GM19240 (cell line): Measurements from ENCODE around the gene LRP3.

Source experiments
- DNase-seq: peaks from one replicate; pipeline ENCODE4 v3.0.0; 2011; ENCODE audit warnings: low spot score; ENCODE audit not compliant: insufficient read length

The LRP3 gene

GRCh38 chr19:33252971-33253370 lies 58.8 kb downstream of the LRP3 start:
- no peak for DNase-seq

- DNase-seq = no peak
Measured at GRCh38 chr19:33254245-33254824, 60.2 kb downstream of the LRP3 start.

GRCh38 chr19:33255781-33256180 lies 61.7 kb downstream of the LRP3 start:
- DNase-seq = no peak

GRCh38 chr19:33256261-33256660 lies 62.1 kb downstream of the LRP3 start:
- DNase-seq = no peak

GRCh38 chr19:33257828-33258227 lies 63.7 kb downstream of the LRP3 start:
- DNase-seq = no peak
